IPS DF 19.7 (cell line): Measurements from ENCODE around the gene TIAL1.
"Not testable (repeated sequence)": the region's sequence is repeated elsewhere in the genome, so short reads cannot be mapped to it uniquely, and the experiment has no call there.

Experiments used
- DNase-seq: peaks from one replicate; pipeline ENCODE4 v3.0.0-alpha.2; 2013; ENCODE audit warnings: low read depth, low spot score

Gene TIAL1

DNA sequence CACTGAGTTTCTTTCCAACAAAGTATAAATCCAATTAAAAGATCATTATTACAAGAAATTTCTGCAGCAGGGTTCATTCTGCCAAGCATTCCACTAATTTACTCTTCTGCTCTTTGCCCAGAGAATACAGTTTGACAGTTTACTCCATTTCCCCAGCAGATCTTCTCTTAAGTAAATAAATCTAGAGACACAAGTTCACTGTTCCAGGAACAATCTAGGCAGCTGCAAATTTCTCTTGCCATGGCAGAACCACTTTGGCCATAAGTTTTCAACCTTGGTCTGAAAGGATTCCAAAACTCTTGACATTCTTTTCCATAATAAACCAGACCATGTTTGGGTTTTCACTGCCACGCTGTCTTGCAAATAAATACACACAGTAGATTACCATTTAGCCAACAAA lies 65.7 kb downstream of the TIAL1 start:
- DNase-seq = no peak

DNA sequence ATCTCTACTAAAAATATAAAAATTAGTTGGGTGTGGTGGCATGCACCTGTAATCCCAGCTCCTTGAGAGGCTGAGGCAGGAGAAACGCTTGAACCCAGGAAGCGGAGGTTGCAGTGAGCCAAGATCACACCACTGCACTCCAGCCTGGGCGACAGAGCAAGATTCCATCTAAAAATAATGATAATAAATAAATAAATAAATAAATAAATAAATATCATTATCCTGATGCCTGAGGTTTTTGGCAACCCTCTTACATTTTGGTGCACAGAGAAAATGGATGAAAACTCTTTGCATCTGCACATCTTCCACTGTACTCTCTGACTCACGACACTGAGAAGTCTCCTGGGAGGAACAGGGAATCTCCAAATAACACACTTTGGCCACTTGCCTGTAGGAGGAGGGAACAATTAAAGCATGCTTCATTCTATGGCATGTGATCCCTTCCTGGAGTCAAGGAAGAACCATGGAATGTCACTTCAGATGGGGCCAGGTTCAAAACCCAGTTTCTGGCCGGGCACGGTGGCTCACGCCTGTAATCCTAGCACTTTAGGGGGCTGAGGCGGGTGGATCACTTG lies 68.0 kb downstream of the TIAL1 start:
- not testable (repeated sequence) for DNase-seq

DNA sequence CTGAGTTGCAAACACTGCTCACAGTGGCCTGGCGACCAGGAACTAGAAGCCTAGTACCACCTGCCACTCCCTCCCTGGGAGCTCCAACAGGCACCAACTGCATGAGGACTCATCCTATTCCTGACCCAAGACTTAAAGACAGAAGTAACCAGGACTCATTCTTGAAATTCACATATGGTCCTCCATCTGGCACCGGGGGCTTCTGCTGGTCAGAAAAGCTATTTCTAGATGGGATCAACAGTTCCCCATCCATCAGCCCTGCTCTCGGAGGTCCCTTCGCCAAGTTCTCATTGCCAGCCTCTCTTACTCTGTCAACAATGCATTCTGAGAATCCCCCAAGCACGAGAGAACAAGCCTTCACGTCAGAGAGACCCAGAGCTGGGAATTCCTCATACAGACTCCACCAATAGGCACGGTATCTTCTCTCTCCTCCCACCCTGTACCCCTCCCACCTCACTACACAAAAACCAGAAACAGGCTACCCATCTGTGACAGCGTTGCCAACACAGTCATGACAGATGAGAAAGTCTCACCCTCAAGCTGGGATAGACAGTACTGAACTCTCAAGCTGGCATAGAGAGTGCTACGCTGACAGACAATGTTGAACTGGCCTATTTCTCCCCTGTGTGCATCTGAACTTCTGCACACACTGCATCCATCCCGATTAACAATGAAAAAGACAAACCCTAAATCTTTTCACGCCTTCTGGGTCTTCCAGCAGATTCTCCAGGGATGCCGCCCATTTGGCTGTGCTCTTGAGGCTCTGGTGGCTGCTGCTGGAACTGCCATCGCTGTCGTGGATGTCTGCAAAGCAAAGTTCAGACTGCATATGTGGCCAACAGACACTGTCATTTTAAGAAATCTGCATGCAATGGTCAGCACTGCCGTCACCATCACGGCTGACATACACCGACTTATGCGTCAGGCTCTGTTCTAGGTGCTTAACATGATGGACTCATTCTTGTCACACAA lies 69.9 kb downstream of the TIAL1 start:
- DNase-seq = no peak

DNA sequence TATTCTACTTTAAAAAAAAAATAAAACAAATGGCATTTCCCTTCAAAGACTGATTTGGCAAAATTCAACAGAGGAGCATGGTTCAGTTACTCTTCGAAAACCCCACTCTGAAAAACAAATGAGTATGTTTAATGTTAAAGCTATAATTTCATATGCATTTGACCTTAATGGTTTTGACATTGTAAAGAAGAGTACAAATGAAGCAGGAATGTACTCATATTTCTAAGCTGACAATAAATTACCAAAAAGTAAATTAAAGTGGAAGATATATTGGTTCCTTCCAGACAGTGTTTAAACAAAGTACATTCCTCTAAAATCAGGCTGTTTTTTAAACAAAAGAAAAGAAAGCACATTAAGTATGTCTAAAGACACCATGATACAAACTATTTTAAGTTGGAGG lies 70.6 kb downstream of the TIAL1 start:
- DNase-seq = no peak

DNA sequence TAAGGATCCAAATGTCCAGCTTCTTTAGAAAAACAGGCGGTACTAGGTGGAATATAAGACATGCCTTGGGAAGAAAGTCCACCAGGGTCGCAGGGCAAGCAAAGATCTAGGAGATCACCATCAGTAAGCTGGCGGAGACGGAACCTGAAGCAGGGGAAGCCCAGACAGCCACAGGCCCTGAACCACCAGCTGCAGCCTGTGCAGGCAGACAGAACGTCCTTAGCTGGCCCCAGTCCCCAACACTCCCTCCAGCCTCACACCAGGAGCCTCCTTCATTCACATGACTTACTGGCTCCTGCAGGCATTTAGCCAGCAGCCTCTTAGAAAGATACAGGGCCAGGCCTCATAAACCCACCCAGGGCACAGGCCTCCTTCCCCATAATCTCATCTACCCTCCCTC lies 71.6 kb downstream of the TIAL1 start:
- no peak for DNase-seq

DNA sequence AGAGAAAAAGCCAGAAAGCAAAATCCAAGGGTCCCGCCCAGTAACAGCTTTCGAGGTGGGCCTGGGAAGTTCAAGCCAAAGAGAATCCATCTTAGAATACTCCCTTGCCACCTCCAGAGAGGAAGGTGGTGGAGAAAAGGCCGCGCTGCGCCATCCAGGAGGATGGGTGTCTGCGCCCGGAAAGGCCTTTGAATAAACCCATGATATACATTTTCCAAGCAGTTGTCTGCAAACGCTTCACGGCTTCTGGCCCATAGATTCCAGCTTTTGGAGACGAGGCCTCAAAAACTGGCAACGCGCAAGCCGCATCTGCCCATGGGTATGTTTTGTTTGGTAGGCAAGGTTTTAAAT lies 72.1 kb downstream of the TIAL1 start:
- DNase-seq = no peak

DNA sequence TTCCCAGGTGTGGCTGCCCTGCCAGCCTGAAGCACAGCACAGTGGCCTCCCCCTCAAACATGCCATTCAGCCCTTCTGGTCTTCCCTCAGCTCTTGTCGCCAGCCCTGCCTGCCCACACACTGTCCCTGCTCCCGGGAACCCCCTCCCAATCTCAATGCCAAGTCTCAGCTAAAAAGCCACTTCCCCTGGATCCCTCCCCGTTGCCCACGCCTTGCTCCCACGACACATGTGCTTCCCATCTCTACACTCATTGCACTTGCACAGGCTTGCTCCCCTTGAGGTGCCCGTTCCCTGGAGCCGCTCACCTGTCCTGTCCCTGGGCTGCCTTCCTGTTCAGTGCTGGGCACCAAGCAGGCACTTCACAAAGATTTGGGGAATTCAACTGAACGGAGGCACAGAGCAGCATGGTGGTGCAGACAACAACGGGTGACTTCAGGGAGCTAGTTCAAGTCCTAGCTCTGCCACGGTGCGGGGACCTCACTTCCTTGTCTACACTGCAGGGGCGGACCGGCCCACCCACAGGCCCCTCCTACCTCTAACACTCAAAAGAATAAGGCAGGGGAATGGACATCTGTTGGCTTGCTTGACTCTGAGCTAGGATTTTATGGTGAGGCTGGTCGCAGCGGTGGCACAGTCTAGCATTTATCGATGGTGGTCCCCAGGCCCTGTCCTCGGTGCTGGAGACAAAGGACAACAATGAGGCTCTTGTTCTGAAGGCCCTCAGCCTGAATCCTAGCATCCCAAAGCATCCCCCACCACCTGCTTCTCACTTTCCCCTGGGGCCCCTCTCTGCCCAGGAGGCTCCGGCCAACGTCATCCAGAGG lies 72.7 kb downstream of the TIAL1 start:
- no peak for DNase-seq
